Stimulated activated CD8-positive, alpha-beta memory T cell treated with anti-CD3 and anti-CD28 coated beads, Interleukin-12 subunit alpha, Interleukin-12 subunit beta, amount 100 ng/mL, for 4 hours (primary cell): ENCODE data around the gene ZNF648.
"Not testable (repeated sequence)": the region's sequence is repeated elsewhere in the genome, so short reads cannot be mapped to it uniquely, and the experiment has no call there.

Experiments used
- DNase-seq: peaks from one replicate; pipeline ENCODE4 v3.0.0-alpha.2; 2020; ENCODE audit warnings: low read depth

Gene ZNF648

GRCh38 chr1:182071924-182072323, 10.4 kb upstream of the ZNF648 start:
- no peak for DNase-seq

- DNase-seq = no peak
These were observed 7.5 kb upstream of the ZNF648 start for GRCh38 chr1:182069028-182069466.

- DNase-seq = no peak
These were observed 5.4 kb upstream of the ZNF648 start for GRCh38 chr1:182066934-182067333.

DNA sequence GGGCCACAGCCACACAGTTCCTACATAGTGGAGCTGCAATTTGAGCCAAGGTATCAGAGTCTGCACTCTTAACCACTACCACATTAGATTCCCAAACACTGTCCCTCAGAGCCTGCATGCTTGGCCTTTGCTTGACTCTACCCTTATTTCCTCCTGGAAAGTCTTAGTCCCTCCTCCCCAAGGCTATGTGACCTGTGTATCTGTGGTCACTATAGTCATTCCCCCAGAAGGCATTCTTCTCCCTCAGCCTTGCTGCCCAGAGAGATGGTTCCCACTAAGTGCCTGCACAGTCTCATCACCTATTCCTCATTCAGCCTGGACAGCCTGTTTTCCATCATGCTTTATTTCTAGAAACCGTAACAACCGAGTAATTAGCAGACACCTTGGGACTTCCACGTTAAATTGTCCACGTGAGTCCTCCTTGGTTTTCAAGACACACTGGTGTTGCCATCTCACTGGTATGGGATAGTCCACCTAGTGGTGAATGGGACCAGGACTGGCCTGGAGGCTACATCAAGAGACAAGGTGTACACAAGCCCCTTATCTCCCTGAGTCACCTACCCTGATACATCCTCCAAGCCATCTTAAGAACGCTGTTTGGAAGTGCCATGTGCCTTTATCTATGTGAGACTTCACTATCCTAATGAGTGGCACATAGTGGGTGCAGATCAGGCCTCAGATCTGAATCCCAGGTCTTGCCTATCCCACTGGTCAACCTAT, 3.8 kb upstream of the ZNF648 start:
- DNase-seq = no peak

GRCh38 chr1:182064611-182065010, 3.1 kb upstream of the ZNF648 start:
- DNase-seq = no peak

- no peak for DNase-seq
These were observed 711 bp upstream of the ZNF648 start for GRCh38 chr1:182062223-182062622.

DNA sequence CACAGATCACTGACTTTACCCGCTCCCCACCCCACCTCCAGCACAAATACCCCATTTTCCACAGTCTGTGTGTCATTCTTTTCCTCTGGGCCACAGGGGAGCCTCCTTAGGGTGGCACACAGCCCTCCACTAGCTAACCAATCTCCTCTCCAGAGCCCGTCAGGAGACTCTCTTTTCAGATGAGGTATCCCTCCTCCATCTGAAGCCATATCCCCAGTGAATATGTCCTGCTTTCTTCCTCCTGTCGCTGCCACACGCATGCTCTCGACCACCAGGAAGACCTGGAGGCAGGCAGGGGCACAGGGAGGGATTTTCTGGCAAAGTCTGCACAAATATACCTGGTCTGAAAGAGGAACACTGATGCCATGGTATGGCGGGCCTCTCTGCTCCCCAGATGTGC, 635 bp downstream of the ZNF648 start:
- DNase-seq = no peak

DNA sequence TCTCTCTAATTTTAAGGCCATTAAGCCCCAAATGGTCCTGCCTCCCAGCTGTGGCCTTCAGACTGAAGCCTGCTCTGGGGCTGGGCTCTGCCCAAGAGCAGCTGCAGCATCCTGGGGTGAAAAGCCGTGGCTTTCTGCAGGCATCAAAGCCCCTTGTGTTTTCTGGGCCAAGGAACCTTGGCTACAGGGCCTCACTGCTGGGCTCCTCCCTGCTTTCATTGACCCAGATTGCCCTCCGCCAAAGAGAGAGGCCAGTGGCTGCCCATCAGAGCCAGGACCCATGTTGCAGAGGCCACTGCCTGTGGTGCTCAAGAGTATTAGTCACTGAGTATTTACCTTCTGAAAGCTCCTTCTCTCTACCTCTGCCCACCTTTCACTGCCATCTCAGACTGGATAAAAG, 1.6 kb downstream of the ZNF648 start:
- no peak for DNase-seq

DNA sequence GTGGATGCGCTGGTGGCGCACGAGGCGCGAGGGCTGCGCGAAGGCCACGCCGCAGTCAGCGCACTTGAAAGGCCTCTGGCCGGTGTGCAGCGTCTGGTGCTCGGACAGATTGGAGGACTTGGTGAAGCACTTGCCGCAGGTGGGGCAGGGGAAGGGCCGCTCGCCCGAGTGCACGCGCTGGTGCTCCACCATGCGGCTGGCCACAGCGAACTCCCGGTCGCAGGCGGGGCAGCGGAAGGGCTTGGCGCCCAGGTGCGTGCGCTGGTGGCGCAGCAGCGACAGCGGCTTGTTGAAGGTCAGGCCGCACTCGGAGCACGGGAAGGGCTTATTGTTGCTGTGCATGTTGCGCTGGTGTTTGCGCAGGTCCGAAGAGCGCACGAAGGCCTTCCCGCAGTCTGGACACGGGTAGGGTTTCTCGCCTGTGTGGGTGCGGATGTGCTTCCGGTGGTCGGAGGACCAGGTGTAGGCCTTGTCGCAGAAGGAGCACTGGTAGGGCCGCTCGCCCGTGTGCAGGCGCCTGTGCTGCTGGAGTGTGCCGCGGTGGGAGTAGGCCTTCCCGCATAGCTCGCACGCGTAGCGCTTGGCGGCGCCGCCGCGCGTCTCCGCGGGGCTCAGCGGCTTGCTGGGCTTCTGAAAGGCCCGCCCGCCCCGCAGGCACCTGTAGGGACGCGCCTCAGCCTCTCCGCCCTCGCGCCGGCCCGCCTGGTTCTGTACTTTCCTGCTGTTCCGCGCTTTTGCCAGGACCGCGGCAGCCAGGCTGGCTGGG, 4.7 kb downstream of the ZNF648 start:
- no peak for DNase-seq

DNA sequence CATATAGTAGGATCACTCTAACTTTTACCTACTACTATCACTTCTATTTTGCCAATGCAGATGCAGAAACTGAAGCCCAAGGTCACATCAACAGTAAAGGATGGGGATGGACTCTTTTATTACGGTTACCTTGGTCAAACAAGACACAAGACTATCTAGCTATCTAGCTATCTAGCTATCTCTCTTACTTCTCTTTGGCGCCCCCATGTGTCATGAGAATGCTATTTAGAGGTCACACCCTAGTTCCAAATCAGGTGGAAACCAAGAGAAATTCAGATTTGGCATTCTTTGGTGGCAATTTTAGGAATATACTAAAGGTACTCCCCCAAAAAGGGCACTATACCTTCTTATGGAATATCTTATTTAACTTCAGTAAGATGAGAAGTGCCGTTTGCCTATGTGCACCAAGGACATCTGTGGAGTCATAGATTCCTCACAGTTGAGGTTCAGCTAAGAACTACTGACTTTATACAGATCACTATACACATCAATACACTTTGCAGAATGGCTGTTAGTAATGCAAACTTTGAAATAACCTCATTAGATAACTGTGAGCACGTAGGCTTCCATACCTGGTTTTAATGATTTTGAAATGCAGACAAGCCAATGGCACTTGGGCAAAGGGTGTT, 6.7 kb downstream of the ZNF648 start:
- DNase-seq = no peak

- no peak for DNase-seq
These were observed 9.2 kb downstream of the ZNF648 start for GRCh38 chr1:182052355-182052754.

GRCh38 chr1:182051938-182052337, 9.6 kb downstream of the ZNF648 start:
- no peak for DNase-seq

DNA sequence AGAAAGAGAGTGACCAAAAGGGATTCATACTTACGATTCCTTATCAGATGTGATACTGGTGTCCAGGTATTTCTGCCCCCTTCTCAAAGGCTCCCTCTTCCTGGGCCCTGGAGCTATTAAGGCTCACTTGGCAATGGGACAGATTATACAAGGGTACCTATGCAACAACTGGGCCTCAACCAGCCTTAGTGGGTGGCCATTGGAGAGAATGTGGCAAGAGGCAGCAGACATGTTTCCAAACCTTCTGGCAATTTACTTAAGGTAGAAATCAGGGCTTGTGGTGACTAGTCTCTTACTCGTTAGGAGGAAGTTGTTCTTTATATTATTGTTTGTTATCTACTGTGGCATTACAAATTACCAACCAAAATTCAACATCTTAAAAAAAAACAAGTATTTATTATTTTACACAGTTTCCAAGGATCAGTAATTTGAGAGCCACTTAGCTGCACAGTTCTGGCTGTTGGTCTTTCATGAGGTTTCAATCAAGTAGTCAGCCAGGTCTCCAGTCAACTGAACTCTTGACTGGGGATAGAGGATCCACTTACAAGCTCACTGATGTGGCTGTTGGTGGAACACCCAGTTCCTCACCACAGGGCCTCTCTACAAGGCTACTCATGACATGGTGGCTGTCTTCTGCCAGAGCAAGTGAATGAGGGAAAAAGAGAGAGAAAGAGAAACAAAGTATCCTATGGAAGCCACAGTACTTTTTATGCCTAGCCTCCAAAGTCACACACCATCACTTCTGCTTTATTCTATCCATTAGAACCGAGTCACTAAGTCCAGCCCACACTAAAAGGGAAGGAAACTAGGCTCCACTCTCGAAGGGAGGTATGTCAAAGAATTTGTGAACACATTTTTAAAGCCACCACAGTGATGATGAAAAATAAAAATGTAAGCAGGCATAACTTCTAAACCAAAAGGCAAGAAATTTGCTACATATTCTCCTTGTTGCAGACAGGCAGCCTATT, 10.7 kb downstream of the ZNF648 start:
- no peak for DNase-seq

DNA sequence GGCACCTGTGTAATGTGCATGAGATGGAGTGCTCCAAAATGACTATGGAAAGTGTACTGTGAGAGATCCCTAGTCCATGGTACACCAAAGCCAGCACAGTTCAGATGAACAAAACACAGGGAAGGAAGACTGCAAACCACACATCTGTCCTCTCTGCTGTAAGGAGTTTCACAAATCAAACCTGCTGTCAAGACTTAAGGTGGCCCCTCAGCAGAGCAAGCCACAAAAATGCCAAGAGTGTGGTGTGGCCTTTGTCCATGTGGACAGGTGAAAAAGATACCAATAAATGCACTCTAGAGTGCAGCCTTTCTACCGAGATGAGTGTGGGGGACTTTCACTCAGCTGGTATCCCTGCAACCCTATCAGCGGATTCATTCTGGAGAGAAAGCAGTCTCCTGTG, 12.9 kb downstream of the ZNF648 start:
- no peak for DNase-seq

DNA sequence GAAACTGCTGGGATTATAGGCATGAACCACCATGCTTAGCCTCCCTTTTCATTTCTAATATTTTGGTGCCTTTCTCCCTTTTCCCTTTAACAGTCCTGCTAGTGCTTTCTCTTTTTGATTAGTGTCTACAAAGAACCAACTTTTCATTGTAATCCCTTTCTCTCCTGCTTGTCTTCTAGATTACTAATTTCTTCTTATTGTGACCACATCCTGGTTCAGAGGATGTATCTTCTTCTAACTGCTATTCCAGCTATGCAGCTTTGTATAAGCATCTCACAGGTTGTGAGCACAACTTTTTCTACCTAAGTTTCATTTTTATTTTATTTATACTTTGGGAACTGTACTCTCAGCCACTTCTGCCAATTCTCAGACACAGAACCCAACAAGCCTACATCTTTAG, 14.7 kb downstream of the ZNF648 start:
- DNase-seq = no peak

GRCh38 chr1:182045481-182045880, 16.0 kb downstream of the ZNF648 start:
- not testable (repeated sequence) for DNase-seq

- no peak for DNase-seq
These were observed 19.9 kb downstream of the ZNF648 start for GRCh38 chr1:182041615-182042014.

- DNase-seq = no peak
These were observed 23.3 kb downstream of the ZNF648 start for GRCh38 chr1:182038220-182038619.

DNA sequence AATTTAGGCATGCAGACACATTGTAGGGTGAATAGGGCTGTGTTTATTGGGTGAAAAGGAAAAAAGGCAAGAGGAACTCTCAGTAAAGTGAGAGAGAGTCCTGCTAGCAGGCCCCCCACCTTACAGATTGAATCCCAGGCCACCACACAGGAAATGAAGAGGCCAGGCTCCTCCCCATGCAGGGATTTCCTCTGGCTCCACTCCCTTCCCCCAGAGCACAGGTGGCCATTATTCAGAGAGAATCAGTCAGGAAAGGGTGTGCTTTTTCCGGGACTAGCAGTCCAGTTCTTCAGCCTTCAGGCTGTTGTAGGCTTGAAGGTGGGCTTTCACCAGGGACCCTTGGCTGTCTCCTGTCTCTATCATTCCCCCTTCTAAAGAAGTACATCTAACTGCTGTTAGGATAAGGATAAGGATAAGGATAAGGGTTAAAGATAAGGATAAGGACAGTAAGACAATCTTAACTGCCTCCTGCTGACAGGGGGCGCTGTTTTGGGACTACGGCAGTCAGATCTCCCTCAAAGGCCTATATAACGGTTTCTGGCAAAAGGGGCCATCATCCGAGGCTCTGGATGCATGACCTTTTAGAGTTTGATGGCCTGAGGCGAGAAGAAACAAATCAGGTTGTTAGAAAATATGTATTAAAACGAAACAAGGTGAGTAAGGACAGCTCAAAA, 26.3 kb downstream of the ZNF648 start:
- DNase-seq = no peak

GRCh38 chr1:182032251-182032650, 29.3 kb downstream of the ZNF648 start:
- no peak for DNase-seq
